WERI-Rb-1 (cell line): ENCODE measurements around the gene PTPRG.

ENCODE experiments used
- DNase-seq: peaks from one replicate; pipeline ENCODE4 v3.0.0-alpha.2; 2020
- H3K27ac ChIP-seq: fragments of 250-450 bp; sonication (Bioruptor Pico); 2 replicates; pipeline ENCODE4 v1.5.1; 2020; ENCODE audit warnings: mild to moderate bottlenecking, moderate library complexity
- H3K27me3 ChIP-seq: fragments of 250-450 bp; sonication (Bioruptor Pico); 2 replicates; pipeline ENCODE4 v1.5.1; 2021; ENCODE audit warnings: mild to moderate bottlenecking, low read depth, moderate library complexity; ENCODE audit not compliant: insufficient read depth, severe bottlenecking
- H3K36me3 ChIP-seq: fragments of 250-450 bp; sonication (Bioruptor Pico); 2 replicates; pipeline ENCODE4 v1.5.1; 2020; ENCODE audit warnings: mild to moderate bottlenecking, moderate library complexity
- H3K4me3 ChIP-seq: 2 replicates; pipeline ENCODE4 v1.5.1; 2011; ENCODE audit warnings: low read depth, mild to moderate bottlenecking, control low read depth, low read length
- H3K9me3 ChIP-seq: fragments of 250-450 bp; sonication (Bioruptor Pico); 2 replicates; pipeline ENCODE4 v1.5.1; 2021; ENCODE audit warnings: mild to moderate bottlenecking, moderate library complexity; ENCODE audit not compliant: severe bottlenecking
- CTCF ChIP-seq: IDR thresholded peaks from 2 replicates; pipeline ENCODE4 v1.5.1; 2011; ENCODE audit warnings: low read depth, mild to moderate bottlenecking, control low read depth, inconsistent platforms, low read length

PTPRG gene

GRCh38 chr3:61666615-61667330 is 105.4 kb downstream of the PTPRG start:
- DNase-seq, result no peak
- Histone ChIP-seq H3K27me3 (no peaks in the 10 kb centered on the region), H3K27ac (peak overlapping the region; percentile 66), H3K9me3 (no peaks in the 10 kb centered on the region), H3K4me3 (no peak overlapping the region), H3K36me3 (peaks cover 10% of the 10 kb centered on the region; the same call in 1 of the 2 replicates)
- TF ChIP-seq CTCF, result no peak

GRCh38 chr3:61667383-61667782 is 106.0 kb downstream of the PTPRG start:
- Histone ChIP-seq H3K27ac (peak overlapping the region; percentile 66), H3K27me3 (no peaks in the 10 kb centered on the region), H3K4me3 (no peak overlapping the region), H3K36me3 (peaks cover 7% of the 10 kb centered on the region; the same call in 1 of the 2 replicates), H3K9me3 (no peaks in the 10 kb centered on the region)
- no peak for DNase-seq
- TF ChIP-seq CTCF, result no peak

- Histone ChIP-seq H3K36me3 (peaks cover 3% of the 10 kb centered on the region; the same call in 1 of the 2 replicates), H3K9me3 (no peaks in the 10 kb centered on the region), H3K27ac (peak overlapping the region; percentile 66), H3K27me3 (no peaks in the 10 kb centered on the region), H3K4me3 (no peak overlapping the region)
- no peak for DNase-seq
- TF ChIP-seq CTCF, result no peak
These were observed 106.4 kb downstream of the PTPRG start for GRCh38 chr3:61667814-61668213.

GRCh38 chr3:61668317-61668864 is 107.0 kb downstream of the PTPRG start:
- H3K4me3 ChIP-seq, result no peak overlapping the region
- H3K9me3 ChIP-seq, result no peaks in the 10 kb centered on the region
- peak overlapping the region; percentile 66 for H3K27ac ChIP-seq
- H3K27me3 ChIP-seq, result no peaks in the 10 kb centered on the region
- H3K36me3 ChIP-seq, result 0 out of 2 replicates have a peak, but pooled peaks cover 3% of the 10 kb centered on the region
- TF ChIP-seq CTCF, result no peak
- DNase-seq, result no peak

GRCh38 chr3:61669203-61669602 is 107.8 kb downstream of the PTPRG start:
- peak; percentile 35 for DNase-seq

More at GRCh38 chr3:61669203-61669602, 107.8 kb downstream of the PTPRG start:
- Histone ChIP-seq H3K9me3 (no peaks in the 10 kb centered on the region), H3K36me3 (no peaks in the 10 kb centered on the region), H3K27me3 (no peaks in the 10 kb centered on the region), H3K4me3 (no peak overlapping the region), H3K27ac (peak overlapping the region; percentile 66)
- TF ChIP-seq CTCF, result no peak
